ENCODE measurements around the gene COIL. TPM values are rescaled to one million over a fixed set of nuclear protein-coding genes. Genes with fewer than 3 reads are reported as not detected.

COIL gene
- total and polyA plus RNA-seq, 9 of the 15 experiments (the other 6 are each of a cell fraction or from before 2014, with no cell fraction given), result 23.9 to 41.3 (median 28.7) TPM

- TF ChIP-seq ARID1B (IDR thresholded peaks at IDR 0.05), result no peak
- no peak for TF ChIP-seq THAP12 (CRISPR knock-in tag; IDR thresholded peaks at IDR 0.05)
- TF ChIP-seq ILK (tag; IDR thresholded peaks at IDR 0.05; ENCODE audit: borderline replicate concordance, low read depth), result no peak
- TF ChIP-seq MAFK (IDR thresholded peaks at IDR 0.05; ENCODE audit: low read length), result no peak
- no peak for TF ChIP-seq RUNX1 (IDR thresholded peaks at IDR 0.05; ENCODE audit: low read depth)
- TF ChIP-seq SMAD2 (IDR thresholded peaks at IDR 0.05; ENCODE audit: low read depth, low read length), result no peak
- no peak for TF ChIP-seq MTA1 (IDR thresholded peaks at IDR 0.05; ENCODE audit: borderline replicate concordance)
- no peak for TF ChIP-seq E2F1 (CRISPR knock-in tag; IDR thresholded peaks at IDR 0.05)
- TF ChIP-seq ZNF785 (CRISPR knock-in tag; IDR thresholded peaks at IDR 0.05), result no peak
- no peak for TF ChIP-seq E2F3 (CRISPR knock-in tag; IDR thresholded peaks at IDR 0.05)
- no peak for TF ChIP-seq NR4A1 (CRISPR knock-in tag; IDR thresholded peaks at IDR 0.05)
- no peak for TF ChIP-seq NR4A1 (tag; IDR thresholded peaks at IDR 0.05)
- no peak for TF ChIP-seq CREM (IDR thresholded peaks at IDR 0.05; ENCODE audit: low read depth)
- TF ChIP-seq CREBBP (IDR thresholded peaks at IDR 0.05; ENCODE audit: low read depth, low read length), result no peak
- no peak for TF ChIP-seq TCF15 (CRISPR knock-in tag; IDR thresholded peaks at IDR 0.05)
- TF ChIP-seq ZNF253 (CRISPR knock-in tag; conservative IDR thresholded peaks at IDR 0.05), result no peak
- TF ChIP-seq PHF20 (IDR thresholded peaks at IDR 0.05; ENCODE audit: partially characterized antibody), result no peak
- Histone ChIP-seq H3K79me2 (ENCODE audit: control insufficient read depth, insufficient read depth, low read length) (no peaks in the 10 kb centered on the region), H3K27ac (ENCODE audit: extremely low read depth, low read depth, low read length) (no peak overlapping the region), H3K36me3 (ENCODE audit: control insufficient read depth, insufficient read depth, low read length) (no peaks in the 10 kb centered on the region), H3K4me2 (ENCODE audit: insufficient read depth, low read length) (no peak overlapping the region), H3K9ac (ENCODE audit: insufficient read depth in 1 of 2, low read depth in 2 of 2, low read length in 2 of 2) (no peak overlapping the region), H3K27me3 (ENCODE audit: control insufficient read depth in 2 of 2, insufficient read depth in 2 of 2, low read length in 2 of 2) (no peaks in the 10 kb centered on the region), H3K4me1 (replicated peaks in 1 of 2; ENCODE audit: control insufficient read depth in 2 of 2, insufficient read depth in 2 of 2, low read length in 2 of 2) (peaks cover 11 to 17% of the 10 kb centered on the region in 2 experiments; a peak in 4 of 5 replicates), H4K20me1 (replicated peaks; ENCODE audit: control insufficient read depth, insufficient read depth, low read length) (no peaks in the 10 kb centered on the region), H2AFZ (ENCODE audit: low read depth, low read length) (no peak overlapping the region), H3K9me1 (ENCODE audit: control insufficient read depth, insufficient read depth, low read length) (no peaks in the 10 kb centered on the region), H3K4me3 (no peak overlapping the region), H3K9me3 (replicated peaks; ENCODE audit: control insufficient read depth, insufficient read depth, low read depth, low read length) (no peaks in the 10 kb centered on the region)
- ATAC-seq (no peak), FAIRE-seq (no peak), DNase-seq (ENCODE audit: extremely low read depth in 1 of 4, low spot score in 3 of 4) (no peak)
- POLR2A ChIA-PET, result interaction anchor here (0.7 to 1.3 kb wide), 3 partner anchors 9 to 15 kb away, joined by 3 to 6 read pairs (median 4); partner anchors contain the start of gene COIL
- intact Hi-C loops (cut with micrococcal nuclease), result no loop called here
- in situ Hi-C loops (cut with MboI), result no loop called here
- BruUV-seq (replicated peaks), result no TSS peak
- WGBS (ENCODE audit: insufficient coverage, low coverage, missing lambda C conversion rate), result 45% methylated on average over 2 of the region's 2 CpGs
- CTCF ChIA-PET (ENCODE audit: low intra/inter-chr PET ratio), result no interaction called here
These were observed 14.8 kb upstream of the COIL start for GRCh38 chr17:56975656-56976055.
